Neural cell (in vitro differentiated cells): ENCODE results near the gene RAB2B. TPM values are rescaled to one million over a fixed set of nuclear protein-coding genes. Genes with fewer than 3 reads are reported as not detected.

Experiments
- H2AFZ ChIP-seq: fragments of 200-600, 300-800 bp; sonication (generic), shearing (Covaris generic); 2 replicates; pipeline ENCODE4 v1.6.0; 2014; ENCODE audit warnings: low read depth, mild to moderate bottlenecking, antibody characterized with exemption, low read length, moderate library complexity
- H3F3A ChIP-seq: fragments of 200-600 bp; shearing (Covaris generic); 2 replicates; pipeline ENCODE4 v1.6.1; 2016; ENCODE audit warnings: mild to moderate bottlenecking, moderate library complexity, mixed read lengths, antibody characterized with exemption, low read length; ENCODE audit not compliant: insufficient read depth, poor library complexity, severe bottlenecking
- H3K27ac ChIP-seq: fragments of 200-600, 300-800 bp; sonication (generic), shearing (Covaris generic); 2 replicates; pipeline ENCODE4 v1.5.1; 2014; ENCODE audit warnings: mild to moderate bottlenecking, low read length, moderate library complexity
- H3K27me3 ChIP-seq: fragments of 300-800, 200-600 bp; sonication (generic), shearing (Covaris generic); 2 replicates; pipeline ENCODE4 v1.6.0; 2014; ENCODE audit warnings: mild to moderate bottlenecking, low read depth, low read length, moderate library complexity; ENCODE audit not compliant: insufficient read depth
- H3K36me3 ChIP-seq: fragments of 300-800, 200-600 bp; sonication (generic), shearing (Covaris generic); 2 replicates; pipeline ENCODE4 v1.5.1; 2014; ENCODE audit warnings: mild to moderate bottlenecking, antibody characterized with exemption, low read length, moderate library complexity; ENCODE audit not compliant: insufficient read depth
- H3K4me2 ChIP-seq: fragments of 300-800, 200-600 bp; sonication (generic), shearing (Covaris generic); 2 replicates; pipeline ENCODE4 v1.6.0; 2014; ENCODE audit warnings: mild to moderate bottlenecking, low read length
- H3K4me3 ChIP-seq: fragments of 300-800, 200-600 bp; sonication (generic), shearing (Covaris generic); 2 replicates; pipeline ENCODE4 v1.5.1; 2014; ENCODE audit warnings: mild to moderate bottlenecking, low read length, moderate library complexity
- H3K79me2 ChIP-seq: fragments of 200-600 bp; shearing (Covaris generic); replicated peaks from 2 replicates; pipeline ENCODE4 v1.6.0; 2014; ENCODE audit warnings: mild to moderate bottlenecking, low read length, moderate library complexity; ENCODE audit not compliant: insufficient read depth
- H3K9ac ChIP-seq: fragments of 300-800, 200-600 bp; sonication (generic), shearing (Covaris generic); 2 replicates; pipeline ENCODE4 v1.6.1; 2016; ENCODE audit warnings: mild to moderate bottlenecking, low read length, mixed read lengths
- H3K9me2 ChIP-seq: fragments of 200-600 bp; shearing (Covaris generic); 2 replicates; pipeline ENCODE4 v1.6.1; 2016; ENCODE audit warnings: mild to moderate bottlenecking, low read length, mixed read lengths; ENCODE audit not compliant: insufficient read depth
- H3K9me3 ChIP-seq: fragments of 200-600, 300-800 bp; sonication (generic), shearing (Covaris generic); 2 replicates; pipeline ENCODE4 v1.6.1; 2016; ENCODE audit warnings: mild to moderate bottlenecking, mixed run types, low read length, moderate library complexity, mixed read lengths
- H4K20me1 ChIP-seq: fragments of 200-600 bp; shearing (Covaris generic); 2 replicates; pipeline ENCODE4 v1.6.1; 2016; ENCODE audit warnings: mild to moderate bottlenecking, mixed run types; ENCODE audit not compliant: insufficient read depth
- EP300 ChIP-seq: fragments of 450-650 bp; conservative IDR thresholded peaks from 2 replicates; pipeline ENCODE4 v1.6.1; 2014; ENCODE audit warnings: antibody characterized with exemption, mild to moderate bottlenecking, moderate library complexity; ENCODE audit not compliant: poor library complexity, severe bottlenecking
- EZH2 ChIP-seq: fragments of 200-600, 300-800 bp; shearing (Covaris generic), sonication (generic); IDR thresholded peaks from 2 replicates; pipeline ENCODE4 v1.6.1; 2014; ENCODE audit warnings: antibody characterized with exemption, low read length, borderline replicate concordance, mild to moderate bottlenecking; ENCODE audit not compliant: insufficient read depth, poor library complexity, severe bottlenecking
- MXI1 ChIP-seq: fragments of 450-650 bp; conservative IDR thresholded peaks from 2 replicates; pipeline ENCODE4 v1.6.1; 2014; ENCODE audit warnings: antibody characterized with exemption, mild to moderate bottlenecking; ENCODE audit not compliant: poor library complexity, severe bottlenecking
- POLR2AphosphoS5 ChIP-seq: IDR thresholded peaks from 2 replicates; pipeline ENCODE4 v1.6.1; 2012
- RAD21 ChIP-seq: fragments of 450-650 bp; conservative IDR thresholded peaks from 2 replicates; pipeline ENCODE4 v1.6.1; 2014; ENCODE audit warnings: antibody characterized with exemption, mild to moderate bottlenecking, moderate library complexity
- SMC3 ChIP-seq: fragments of 450-650 bp; conservative IDR thresholded peaks from 2 replicates; pipeline ENCODE4 v1.6.1; 2014; ENCODE audit warnings: antibody characterized with exemption, mild to moderate bottlenecking, moderate library complexity; ENCODE audit not compliant: poor library complexity
- TAF1 ChIP-seq: IDR thresholded peaks from 2 replicates; pipeline ENCODE4 v1.6.1; 2012; ENCODE audit warnings: low read depth
- polyA plus RNA-seq: library from polyadenylated mRNA; depleted of rRNA; stranded (reverse); fragments of >200 nt; gene quantifications from 2 replicates; pipeline ENCODE4 v1.2.3, GENCODE V29; 2014
- TF ChIP-seq, protein P1 (sequence below): IDR thresholded peaks from 2 replicates; pipeline ENCODE4 v1.6.1; 2012; ENCODE audit warnings: borderline replicate concordance
- TF ChIP-seq, protein P2 (sequence below): fragments of 450-650 bp; IDR thresholded peaks from 2 replicates; pipeline ENCODE4 v1.5.1; 2014; ENCODE audit warnings: antibody characterized with exemption, mild to moderate bottlenecking, moderate library complexity; ENCODE audit not compliant: poor library complexity, severe bottlenecking

RAB2B gene
- polyA plus RNA-seq, 1 donor from 2014 or later: 47.9 TPM

DNA sequence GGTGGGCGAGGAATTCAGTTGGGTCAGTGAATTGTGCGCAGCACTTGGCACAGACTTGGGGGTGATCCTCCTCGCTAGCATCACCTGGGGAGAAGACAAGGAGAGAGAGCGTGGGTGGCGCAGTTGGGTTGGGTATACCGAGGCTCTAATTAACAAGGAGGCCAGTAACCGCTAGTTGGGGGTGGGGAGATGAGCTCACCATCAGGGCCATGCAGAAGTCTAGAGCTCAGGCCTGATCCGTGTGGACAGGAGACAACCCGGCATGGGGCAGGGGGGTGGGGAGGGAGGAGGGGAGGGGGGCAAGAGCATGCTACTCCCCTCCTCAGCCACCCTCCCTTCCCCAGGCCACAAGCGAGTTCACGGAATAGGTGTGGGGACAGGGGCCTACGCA is 48.8 kb upstream of the RAB2B start:
- H3K79me2 ChIP-seq: peaks cover 40% of the 10 kb centered on the region
- no peaks in the 10 kb centered on the region for H3K9me3 ChIP-seq
- H3K4me3 ChIP-seq: peak overlapping the region; percentile 88
- H3K9ac ChIP-seq: peak overlapping the region; percentile 98
- peak overlapping the region; percentile 96 for H3K27ac ChIP-seq
- peak overlapping the region; percentile 88 for H3K4me2 ChIP-seq
- TF ChIP-seq SMC3 (no peak), RAD21 (no peak), TAF1 (no peak), EZH2 (no peak), POLR2AphosphoS5 (no peak), MXI1 (no peak), EP300 (no peak)
- TF ChIP-seq, protein P1, sequence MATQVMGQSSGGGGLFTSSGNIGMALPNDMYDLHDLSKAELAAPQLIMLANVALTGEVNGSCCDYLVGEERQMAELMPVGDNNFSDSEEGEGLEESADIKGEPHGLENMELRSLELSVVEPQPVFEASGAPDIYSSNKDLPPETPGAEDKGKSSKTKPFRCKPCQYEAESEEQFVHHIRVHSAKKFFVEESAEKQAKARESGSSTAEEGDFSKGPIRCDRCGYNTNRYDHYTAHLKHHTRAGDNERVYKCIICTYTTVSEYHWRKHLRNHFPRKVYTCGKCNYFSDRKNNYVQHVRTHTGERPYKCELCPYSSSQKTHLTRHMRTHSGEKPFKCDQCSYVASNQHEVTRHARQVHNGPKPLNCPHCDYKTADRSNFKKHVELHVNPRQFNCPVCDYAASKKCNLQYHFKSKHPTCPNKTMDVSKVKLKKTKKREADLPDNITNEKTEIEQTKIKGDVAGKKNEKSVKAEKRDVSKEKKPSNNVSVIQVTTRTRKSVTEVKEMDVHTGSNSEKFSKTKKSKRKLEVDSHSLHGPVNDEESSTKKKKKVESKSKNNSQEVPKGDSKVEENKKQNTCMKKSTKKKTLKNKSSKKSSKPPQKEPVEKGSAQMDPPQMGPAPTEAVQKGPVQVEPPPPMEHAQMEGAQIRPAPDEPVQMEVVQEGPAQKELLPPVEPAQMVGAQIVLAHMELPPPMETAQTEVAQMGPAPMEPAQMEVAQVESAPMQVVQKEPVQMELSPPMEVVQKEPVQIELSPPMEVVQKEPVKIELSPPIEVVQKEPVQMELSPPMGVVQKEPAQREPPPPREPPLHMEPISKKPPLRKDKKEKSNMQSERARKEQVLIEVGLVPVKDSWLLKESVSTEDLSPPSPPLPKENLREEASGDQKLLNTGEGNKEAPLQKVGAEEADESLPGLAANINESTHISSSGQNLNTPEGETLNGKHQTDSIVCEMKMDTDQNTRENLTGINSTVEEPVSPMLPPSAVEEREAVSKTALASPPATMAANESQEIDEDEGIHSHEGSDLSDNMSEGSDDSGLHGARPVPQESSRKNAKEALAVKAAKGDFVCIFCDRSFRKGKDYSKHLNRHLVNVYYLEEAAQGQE: no peak
- TF ChIP-seq, protein P2, sequence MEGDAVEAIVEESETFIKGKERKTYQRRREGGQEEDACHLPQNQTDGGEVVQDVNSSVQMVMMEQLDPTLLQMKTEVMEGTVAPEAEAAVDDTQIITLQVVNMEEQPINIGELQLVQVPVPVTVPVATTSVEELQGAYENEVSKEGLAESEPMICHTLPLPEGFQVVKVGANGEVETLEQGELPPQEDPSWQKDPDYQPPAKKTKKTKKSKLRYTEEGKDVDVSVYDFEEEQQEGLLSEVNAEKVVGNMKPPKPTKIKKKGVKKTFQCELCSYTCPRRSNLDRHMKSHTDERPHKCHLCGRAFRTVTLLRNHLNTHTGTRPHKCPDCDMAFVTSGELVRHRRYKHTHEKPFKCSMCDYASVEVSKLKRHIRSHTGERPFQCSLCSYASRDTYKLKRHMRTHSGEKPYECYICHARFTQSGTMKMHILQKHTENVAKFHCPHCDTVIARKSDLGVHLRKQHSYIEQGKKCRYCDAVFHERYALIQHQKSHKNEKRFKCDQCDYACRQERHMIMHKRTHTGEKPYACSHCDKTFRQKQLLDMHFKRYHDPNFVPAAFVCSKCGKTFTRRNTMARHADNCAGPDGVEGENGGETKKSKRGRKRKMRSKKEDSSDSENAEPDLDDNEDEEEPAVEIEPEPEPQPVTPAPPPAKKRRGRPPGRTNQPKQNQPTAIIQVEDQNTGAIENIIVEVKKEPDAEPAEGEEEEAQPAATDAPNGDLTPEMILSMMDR: no peak
- H3K9me2 ChIP-seq: no peaks in the 10 kb centered on the region
- peaks cover 12% of the 10 kb centered on the region for H3K36me3 ChIP-seq
- peaks cover 3% of the 10 kb centered on the region for H3F3A ChIP-seq
- no peaks in the 10 kb centered on the region for H4K20me1 ChIP-seq
- peak overlapping the region; percentile 91 for H2AFZ ChIP-seq
- H3K27me3 ChIP-seq: no peaks in the 10 kb centered on the region

DNA sequence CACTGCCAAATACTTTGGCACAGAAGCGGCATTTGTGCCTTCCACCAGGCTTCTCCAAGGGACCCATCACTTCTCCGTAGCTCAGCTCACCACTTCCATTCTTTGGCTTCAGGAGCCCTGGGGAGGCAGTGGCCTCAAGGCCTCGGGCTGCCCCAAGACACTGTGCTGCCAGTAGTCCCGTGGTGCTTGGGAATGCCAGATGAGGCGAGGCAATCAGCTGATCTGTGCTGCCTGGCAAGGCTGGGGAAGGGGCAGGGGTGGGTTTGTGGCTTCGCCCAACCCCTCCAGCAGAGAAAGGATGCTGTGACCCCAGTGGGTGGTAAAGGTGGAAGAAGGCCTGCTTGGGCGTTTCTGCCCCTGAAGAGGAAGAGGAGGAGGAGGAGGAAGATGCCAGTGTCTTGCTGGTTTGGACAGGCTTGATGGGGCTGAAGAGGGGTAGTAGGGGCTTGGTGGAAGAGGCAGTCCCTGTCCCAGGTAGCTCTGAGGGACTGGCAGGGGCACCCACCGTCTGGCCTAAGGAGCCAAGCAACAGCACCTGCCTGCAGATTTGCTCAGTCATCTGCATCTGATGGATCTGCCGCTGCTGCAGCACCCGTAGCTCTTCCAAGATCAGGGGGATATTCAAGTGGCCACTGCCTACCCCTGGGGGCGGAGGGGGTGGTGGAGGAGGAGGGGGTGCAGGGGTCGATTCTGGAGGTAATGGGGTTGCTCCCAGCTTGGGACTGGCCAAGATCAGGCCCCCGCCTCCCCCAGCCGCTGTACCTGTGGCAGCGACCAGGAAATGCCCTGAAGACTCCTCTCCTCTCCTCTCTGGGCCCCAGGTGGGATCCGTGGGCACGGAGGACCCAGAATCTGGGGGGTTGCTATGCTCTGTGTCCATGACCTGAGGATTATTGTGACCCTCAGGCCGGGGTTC is 48.1 kb upstream of the RAB2B start:
- H3K79me2 ChIP-seq: peaks cover 36% of the 10 kb centered on the region
- H3K27ac ChIP-seq: peak overlapping the region; percentile 96
- H3K9me2 ChIP-seq: no peaks in the 10 kb centered on the region

More for the DNA sequence above, 48.1 kb upstream of the RAB2B start:
- no peaks in the 10 kb centered on the region for H3K27me3 ChIP-seq
- H4K20me1 ChIP-seq: no peaks in the 10 kb centered on the region
- H3F3A ChIP-seq: peaks cover 3% of the 10 kb centered on the region
- H3K36me3 ChIP-seq: peaks cover 12% of the 10 kb centered on the region
- H3K9me3 ChIP-seq: no peaks in the 10 kb centered on the region
- TF ChIP-seq TAF1 (no peak), RAD21 (no peak), EP300 (no peak), POLR2AphosphoS5 (no peak), EZH2 (no peak), SMC3 (no peak), MXI1 (no peak)
- TF ChIP-seq, protein P2: no peak
- TF ChIP-seq, protein P1: no peak
- peak overlapping the region; percentile 98 for H3K9ac ChIP-seq
- H3K4me3 ChIP-seq: peak overlapping the region; percentile 88
- peak overlapping the region; percentile 88 for H3K4me2 ChIP-seq
- no peak overlapping the region for H2AFZ ChIP-seq
